HG02623 (cell line): ENCODE measurements around the gene UTP15.

ENCODE experiments used
- ATAC-seq: cut with Tn5 transposase; IDR thresholded peaks from one replicate; pipeline ENCODE4 v1.9.1; 2021; ENCODE audit warnings: moderate library complexity; ENCODE audit not compliant: unreplicated experiment

Gene UTP15

DNA sequence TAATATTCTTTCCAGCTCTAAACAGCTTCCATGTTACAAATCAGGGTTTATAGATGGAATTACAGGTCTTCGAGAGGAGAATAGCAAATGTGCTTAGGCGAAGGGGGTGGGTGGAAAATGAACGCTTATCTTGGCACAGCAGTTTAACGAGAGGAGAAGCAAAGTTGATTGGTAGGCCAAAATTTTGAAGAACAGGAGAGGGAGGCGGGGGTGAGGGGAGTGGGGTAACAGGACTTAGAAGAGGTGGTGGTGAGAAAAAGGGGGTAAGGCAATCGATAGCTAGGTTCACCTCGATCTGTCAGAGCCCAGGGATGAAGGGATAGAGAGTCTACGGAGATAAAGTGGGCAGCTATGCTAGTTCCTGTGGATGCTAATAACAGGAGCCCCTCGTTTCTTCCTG lies 868 bp upstream of the UTP15 start:
- peak; percentile 1 for ATAC-seq

DNA sequence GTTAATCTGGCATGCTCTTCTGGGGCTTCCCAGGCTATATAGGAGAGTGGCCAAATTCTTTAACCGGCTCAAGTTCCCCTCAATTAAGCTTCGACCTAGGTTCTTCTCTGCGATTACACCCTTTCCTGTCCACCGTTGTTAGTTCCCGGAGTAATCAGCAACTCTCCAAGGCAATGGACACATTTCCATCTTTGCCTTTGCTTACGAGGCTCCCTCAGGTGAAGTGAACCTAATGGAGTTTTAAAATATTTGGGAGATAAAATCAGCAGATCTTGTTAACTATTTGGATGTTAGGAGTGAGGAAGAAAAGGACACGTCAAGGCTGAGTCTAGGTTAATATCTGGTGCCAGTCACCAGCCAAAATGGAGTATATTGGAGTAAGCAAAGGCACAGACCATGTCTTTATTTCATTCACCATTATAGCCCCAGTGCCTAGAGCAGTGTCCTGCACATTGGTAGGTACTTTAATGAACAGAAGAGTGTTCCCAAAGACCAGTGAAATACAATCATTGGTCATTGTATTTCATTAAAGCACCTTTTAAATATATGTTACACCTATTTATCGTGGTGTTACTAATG lies 515 bp downstream of the UTP15 start:
- ATAC-seq: no peak

DNA sequence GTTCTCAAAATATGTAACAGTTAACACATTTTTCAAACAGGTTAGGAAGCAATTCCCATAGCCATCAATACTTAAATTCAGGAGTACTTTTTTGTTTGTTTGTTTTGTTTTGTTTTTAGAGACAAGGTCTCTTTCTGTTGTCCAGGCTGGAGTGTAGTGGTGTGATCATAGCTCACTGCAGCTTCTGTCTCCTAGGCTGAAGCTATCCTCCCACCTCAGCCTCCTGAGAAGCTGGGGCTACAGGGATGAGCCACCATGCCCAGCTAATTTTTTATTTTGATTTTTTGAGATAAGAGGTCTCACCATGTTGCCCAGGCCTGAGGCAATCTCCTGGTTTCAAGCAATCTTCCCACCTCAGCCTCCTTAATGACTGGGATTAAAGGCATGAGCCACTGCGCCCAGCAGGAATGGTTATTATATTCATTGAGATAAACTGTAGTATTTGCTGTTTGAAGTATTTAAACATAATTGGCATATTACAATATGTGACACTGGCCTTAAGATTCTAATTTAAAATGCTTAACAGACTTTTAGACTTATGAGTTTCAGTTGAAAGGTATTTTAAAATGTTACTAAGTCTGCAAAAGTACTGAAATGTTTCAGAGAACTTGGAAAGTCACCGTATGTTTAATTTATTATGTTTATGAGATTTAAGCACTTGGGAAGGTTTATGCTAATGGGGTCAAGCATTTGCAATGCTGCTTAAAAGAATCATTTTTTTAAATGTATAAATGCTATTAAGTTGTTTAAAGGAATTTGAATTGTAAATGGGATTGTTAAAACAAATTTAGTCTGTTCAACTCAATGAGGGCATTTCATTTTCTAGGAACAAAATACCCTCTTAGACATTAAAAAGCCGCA lies 17.0 kb downstream of the UTP15 start:
- no peak for ATAC-seq

DNA sequence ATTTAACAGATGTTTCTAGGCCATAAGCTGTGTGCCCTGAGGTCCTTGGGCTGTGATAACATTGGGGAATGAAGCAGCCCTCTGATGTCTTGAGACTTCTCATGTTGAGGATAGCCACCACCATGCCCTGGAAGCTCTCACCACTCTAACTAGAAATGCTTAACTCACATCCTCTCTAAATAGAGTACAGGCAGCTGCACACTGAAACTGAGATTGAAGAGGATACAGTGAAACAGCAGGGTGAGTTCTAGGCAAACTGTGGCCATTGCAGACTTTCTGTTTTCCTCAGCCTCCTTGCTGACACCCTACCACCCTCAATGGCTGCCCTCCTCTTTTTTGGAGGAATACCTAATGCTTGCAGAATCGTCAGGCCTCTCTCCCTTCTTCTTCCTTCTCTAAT lies 22.4 kb downstream of the UTP15 start:
- ATAC-seq: peak; percentile 56

DNA sequence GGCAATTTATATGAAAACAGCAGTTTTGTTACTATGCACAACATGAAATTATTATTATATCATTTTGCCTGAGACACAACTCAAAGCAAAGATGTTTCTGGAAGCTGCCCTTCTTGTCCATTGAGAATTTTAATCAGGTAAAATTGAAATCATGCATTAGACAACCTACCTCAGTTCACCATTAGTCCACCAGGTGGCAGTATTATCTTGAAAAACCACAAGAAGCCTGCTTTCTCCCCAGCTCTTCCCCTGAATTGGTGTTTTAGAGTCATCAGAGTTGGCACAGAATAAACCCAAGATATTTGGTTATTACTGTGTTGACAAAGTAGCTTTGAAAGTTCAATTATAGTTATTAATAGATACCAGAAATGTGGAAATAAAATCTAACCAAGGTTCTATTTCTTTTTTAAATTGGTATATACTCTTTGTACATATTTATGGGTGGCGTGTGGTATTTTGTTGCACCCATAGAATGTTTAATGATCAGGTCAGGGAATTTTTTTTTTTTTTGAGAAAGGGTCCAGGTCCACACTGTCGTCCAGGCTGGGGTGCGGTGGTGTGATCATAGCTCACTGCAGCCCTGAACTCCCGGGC lies 25.7 kb downstream of the UTP15 start:
- peak; percentile 44 for ATAC-seq

DNA sequence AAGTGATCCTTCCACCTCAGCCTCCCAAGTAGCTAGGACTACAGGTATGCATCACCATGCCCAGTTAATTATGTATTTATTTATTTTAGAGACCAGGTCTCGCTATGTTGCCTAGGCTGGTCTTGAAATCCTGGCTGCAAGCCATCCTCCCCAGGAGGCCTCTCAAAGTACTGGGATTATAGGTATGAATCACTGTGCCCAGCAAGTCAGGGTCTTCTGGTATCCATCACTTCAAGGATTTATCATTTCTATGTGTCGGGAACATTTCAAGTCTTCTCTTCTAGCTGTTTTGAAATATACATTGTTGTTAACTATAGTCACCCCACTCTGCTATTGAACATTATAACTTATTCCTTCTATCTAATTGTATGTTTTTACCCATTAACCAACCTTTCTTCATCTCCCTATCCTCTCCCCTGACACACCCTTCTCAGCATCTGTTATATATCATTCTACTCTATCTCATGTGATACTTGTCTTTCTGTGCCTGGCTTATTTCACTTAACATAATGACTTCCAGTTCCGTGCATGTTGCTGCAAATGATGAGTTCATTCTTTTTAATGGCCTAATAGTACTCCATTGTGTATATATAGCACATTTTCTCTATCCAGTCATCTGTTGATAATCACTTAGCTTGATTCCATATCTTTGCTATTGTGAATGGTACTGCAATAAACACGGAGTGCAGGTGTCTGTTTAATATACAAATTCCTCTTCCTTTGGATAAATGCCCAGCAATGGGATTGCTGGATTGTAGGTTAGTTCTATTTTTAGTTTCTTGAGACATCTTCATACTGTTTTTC lies 26.4 kb downstream of the UTP15 start:
- no peak for ATAC-seq

DNA sequence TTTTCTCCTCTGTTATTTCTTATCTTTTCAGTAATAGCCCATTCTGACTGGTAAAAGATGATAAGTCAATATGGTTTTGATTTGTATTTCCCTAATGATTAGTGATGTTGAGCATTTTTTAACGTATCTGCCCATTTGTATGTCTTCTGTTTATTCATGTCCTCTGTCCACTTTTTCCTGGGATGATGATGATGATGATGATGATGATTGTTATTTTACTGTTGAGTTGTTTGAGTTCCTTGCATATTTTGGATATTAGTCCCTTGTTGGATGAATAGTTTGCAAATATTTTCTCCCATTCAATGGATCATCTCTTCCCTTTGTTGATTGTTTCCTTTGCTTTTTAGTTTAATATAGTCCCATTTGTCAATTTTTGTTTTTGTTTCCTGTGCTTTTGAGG lies 27.0 kb downstream of the UTP15 start:
- no peak for ATAC-seq

DNA sequence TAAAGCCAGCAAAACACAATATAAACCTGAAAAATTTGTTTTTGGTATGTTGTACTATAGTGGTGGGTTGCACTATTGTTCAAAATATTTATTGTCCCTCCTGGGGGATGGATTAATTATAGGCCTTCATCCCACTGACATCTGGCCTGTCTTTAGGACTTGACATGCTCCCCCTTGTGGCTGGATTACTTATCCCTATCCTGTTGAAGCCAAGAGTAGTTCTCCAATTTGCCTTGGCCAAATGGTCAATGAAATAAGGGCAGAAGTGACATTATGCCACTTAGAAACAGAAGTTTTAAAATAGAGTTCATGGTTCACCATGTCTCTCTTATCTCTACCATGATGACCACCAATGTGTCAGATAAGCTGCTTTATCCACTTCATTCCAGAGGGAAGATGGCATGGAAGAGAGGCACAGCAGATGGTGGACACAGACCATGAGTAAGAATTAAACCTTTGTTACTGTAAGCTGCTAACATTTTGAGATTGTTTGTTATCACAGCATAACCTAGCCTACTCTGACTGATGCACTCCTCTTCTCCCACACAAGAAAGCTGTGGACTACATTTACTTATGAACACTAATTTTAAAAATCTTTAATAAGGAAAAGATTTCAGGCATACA lies 31.3 kb downstream of the UTP15 start:
- ATAC-seq: no peak

DNA sequence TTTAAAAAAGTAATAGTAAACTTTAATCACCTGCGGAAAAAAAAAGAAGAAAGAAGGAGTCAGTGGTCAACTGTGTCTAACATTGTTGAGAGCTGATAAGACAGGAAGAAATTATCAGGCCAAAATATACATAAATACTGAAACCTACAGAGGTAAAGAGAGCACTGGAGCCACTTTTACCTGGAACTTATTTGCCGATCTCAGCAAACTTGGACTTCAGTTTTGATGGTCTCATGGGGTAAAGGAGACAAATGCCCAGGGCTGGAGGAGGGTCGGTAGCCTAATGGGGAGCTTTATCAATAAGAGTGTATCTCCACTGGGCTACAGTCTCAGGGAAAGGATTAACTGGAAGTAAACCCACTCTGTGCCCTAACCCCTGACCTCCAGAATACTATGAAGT lies 33.8 kb downstream of the UTP15 start:
- no peak for ATAC-seq

DNA sequence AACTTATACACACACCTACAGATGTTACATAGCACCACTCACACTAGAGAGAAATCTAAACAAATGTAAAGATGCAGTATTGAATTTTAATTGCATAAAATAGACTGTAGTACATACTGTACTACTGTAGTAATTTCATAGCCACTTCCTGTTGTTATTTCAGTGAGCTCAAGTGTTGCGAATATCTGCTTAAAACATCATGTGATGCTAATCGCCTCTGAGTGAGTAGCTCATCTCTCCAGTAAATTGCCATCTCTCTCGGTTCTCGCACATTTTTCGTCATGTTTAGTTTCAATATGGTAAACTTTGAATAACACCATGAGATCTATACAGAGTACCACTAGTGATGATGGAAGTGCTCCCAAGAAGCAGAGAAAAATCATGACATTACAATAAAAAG lies 38.5 kb downstream of the UTP15 start:
- ATAC-seq: no peak

DNA sequence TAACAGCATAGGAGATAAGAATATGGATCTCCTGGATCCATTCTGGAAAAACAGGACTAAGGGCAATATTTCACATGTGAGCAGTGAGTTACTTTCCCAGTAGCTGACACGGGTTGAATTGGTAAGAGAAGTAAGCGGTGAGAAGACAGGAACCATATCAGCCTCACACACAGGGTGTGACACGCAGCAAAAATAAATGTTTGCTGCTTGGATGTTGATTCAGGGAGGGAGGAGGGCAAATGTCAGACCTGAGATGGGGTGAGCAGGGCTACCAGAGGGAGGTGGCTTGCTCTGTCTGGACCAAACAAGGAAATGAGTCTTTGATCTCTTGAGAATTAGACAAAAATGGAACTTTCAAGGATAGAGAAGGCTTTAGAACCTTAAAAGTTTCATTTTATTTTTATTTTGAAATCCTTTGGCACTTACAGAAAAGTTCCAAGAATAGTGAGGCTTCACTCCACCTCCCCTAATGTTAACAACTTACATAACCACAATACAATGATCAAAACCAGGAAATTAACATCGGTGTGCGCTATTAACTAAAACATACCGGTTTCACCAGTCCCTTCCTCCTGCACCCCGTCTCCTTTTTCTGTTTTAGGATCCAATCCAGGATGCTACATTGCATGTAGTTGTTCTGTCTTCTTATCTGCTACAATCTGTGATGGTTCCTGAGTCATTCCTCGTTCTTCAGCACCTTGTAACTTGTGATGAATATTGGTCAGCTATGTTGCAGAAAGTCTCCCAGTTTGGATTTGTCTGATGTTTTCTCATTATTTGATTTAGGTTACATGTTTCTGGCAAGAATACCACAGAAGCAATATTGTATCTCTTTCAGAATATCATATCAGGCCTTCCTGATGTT lies 39.9 kb downstream of the UTP15 start:
- ATAC-seq: no peak

DNA sequence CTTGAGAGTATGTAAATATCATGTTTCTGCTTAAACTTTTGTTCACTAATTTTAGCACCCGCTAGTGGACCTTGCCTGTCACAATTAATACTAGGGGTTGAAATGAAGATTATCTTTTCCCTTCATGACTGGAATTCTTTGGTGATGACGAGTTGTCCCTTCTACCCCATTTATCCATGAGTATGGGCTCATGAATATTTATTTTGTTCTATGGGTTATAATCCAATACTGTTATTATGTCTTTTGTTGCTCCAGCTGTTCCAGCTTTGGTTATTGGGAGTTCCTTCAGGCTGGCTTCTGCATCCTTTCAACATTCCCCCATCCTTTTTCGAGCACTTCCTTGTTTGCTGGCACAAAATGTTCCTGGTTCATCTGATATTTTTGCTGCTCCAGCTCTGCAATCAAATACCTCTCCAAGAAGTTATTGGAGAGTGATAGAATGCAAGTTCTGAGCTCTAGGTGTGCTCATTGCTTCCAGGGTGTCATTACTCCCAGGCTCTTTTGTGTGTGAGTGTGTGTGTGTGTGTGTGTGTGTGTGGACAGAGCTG lies 40.7 kb downstream of the UTP15 start:
- no peak for ATAC-seq

DNA sequence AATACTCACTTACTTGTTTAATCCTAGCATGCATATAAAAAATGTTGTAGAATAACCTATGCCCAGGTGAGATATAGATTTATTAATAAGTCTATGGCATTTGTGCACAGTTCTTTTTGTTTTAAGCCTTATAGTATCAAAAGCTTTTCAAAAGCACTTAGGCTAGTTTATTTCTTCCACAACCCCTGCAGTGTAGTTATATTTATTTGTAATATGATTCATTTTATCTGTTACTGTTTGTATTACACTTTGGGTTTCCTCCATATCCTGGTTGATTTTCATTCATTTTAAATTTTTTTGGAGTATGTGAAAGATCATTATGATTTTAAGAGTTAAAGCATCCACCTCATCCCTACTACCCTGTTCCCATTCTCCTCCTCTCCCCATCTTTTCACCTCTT lies 41.7 kb downstream of the UTP15 start:
- no peak for ATAC-seq

DNA sequence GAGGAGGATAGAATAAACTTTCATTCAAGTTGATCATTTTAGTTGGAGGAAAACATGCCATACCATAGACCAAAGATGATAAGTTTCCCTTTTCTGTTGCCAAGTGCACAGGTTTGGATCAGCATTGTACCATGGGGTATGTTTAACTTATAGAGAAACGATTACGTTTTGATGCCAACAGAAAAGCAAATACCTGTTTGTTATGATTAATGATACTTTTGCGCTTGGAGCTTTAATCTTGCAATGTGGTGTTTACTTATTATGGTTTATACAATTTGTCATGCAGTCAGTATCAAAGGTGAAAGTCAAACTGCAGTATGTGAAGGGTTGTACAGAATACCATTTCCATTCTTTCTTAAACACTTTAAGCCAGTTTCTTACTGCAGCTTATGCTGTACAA lies 47.3 kb downstream of the UTP15 start:
- no peak for ATAC-seq

DNA sequence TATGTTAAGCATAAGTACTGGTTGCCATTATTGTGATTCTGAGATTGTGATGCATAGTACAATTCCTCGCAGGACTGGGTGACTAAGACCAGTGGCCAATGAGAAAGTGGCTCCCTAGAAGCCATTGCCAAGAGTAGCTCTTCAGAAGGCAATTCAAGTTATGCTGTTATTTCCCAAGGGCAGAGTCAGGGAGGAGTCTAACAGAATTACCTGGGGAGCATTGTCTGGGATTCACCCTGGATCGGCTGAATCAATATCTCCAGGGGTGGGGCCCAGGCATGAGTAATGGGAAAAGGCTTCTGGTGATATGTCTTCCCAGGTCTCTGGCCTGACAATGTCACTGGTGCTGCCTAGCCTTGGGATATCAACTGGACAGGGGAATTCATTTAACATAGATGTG lies 49.5 kb downstream of the UTP15 start:
- ATAC-seq: no peak

DNA sequence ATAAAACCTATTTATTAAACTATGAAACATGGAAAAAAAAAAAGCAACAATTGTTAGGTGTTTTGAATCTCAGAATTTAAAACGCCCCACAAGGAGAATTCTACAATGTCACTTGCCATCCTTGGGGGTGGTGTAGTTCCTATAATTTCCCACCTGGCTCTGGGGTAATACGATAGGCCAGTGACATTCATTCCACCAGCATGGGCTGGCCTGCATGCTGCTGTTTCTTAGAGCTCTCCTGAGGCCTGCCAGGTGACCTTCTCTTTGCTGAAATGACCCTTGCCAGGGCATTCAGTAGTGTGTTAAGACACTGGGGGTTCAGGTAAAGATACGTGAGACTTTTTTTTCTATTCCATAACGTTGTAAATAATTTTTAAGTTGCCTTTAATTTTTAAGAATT lies 50.4 kb downstream of the UTP15 start:
- no peak for ATAC-seq

DNA sequence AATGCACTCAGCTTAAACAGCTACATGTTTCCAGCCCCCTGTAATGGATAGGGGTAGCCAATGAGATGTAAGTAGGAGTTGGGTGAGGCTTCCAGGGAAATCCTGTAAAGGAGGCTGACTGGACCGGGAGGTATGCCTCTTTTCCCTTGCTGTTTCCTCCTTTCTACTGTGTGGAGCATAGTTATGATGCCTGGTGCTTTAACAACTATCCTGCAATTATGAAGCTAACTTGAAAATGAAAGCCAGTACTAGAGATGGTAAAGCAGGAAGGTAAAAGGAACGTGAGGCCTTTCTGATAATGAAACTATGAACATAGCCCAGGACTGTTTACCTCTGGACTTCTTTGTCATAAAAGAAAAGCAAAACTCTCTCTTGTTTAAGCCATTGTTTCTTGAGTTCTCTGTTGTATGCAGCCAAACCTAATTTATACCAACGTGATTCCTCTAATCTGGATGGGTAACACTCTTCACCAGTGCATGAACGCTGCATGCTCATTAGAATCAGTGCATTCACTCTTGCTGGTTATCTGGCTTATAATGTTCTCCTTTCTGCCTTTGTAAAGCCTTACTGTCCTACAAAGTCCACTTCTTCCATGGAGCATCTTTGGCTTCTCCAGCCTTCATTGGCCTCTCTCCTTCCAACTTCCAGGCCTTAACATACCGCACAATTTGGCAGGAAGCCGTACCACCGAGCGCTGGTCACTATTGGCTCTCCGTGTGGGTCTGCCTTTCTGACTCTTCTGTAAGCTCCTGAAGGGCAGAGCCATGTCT lies 52.2 kb downstream of the UTP15 start:
- ATAC-seq: no peak

DNA sequence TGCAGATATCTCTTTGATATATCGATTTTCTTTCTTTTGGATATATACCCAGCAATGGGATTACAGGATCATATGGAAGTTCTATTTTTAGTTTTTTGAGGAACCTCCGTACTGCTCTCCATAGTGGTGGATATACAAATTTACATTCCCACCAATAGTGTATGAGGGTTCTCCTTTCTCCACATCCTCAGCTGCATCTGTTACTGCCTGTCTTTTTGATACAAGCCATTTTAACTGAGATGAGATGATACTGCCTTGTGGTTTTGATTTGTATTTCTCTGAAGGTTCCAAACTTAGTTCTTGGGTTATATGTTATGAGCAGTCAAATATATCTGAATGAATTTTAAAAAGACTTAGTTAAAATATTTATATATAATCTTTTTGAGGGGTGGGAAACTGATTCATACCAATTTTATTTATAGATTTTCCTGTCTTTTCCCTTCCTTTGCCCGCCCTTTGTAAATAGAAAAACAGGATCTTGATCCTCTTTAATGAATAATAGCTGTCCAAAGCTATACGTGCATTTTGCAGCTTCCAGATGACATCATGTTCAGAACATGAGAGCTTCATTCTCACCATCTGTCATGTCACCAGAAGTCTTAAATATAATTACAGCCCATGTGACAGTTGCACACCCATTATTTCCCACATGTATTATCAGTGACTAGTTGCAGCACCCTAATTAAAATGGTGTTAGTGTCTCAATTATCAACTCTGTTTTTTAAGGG lies 54.2 kb downstream of the UTP15 start:
- ATAC-seq: no peak

DNA sequence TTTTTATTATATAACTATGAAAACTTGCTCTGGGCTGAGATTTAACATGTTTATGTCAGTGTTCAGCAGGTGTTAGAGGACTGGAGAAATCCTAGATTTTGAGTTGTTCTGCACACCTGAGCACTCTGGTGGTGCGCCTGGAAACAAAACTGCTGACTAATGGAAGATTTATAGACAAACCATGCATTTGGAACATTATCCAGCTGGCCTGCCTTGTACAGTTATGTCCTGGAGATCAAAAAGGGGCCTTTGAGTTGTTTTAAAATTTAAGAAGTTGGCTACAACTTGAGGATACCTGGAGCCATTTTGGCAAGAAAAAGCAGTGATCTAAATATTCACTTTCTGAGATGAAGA lies 54.8 kb downstream of the UTP15 start:
- ATAC-seq: no peak
